ENCODE measurements around the gene SP1.
"Not testable (repeated sequence)": the region's sequence is repeated elsewhere in the genome, so short reads cannot be mapped to it uniquely, and the experiment has no call there.

GRCh38 chr12:53415752-53416389 lies 35.9 kb downstream of the SP1 start:
- TF ChIP-seq CTCF, POLR2A (IDR thresholded peaks at IDR 0.05): not testable (repeated sequence)

All from adrenal gland (tissue), 5 donors.